Activated CD8-positive, alpha-beta memory T cell treated with anti-CD3 and anti-CD28 coated beads, Interleukin-2, amount 50 U/mL, for 48 hours (primary cell): ENCODE results near the gene FSTL3.
A peak's percentile ranks its signal among the peaks of the same experiment; 100 is the strongest.
"Not testable (repeated sequence)": the region's sequence is repeated elsewhere in the genome, so short reads cannot be mapped to it uniquely, and the experiment has no call there.

Experiments used
- DNase-seq: peaks from one replicate; pipeline ENCODE4 v3.0.0-alpha.2; 2020

The FSTL3 gene

GRCh38 chr19:661427-662196, 14.6 kb upstream of the FSTL3 start:
- DNase-seq = peak; percentile 76

- peak; percentile 84 for DNase-seq
Measured at GRCh38 chr19:662207-662961, 13.8 kb upstream of the FSTL3 start.

GRCh38 chr19:662962-663681, 13.1 kb upstream of the FSTL3 start, which contains the start of gene RNF126:
RNF126 (minus strand) TSS chr19:663214; CDS start chr19:663121, 93 bp downstream.
- DNase-seq = peak; percentile 97

GRCh38 chr19:663682-664117, 12.5 kb upstream of the FSTL3 start:
- no peak for DNase-seq

GRCh38 chr19:664913-665443, 11.2 kb upstream of the FSTL3 start:
- peak; percentile 90 for DNase-seq

GRCh38 chr19:666985-667573, 9.1 kb upstream of the FSTL3 start:
- DNase-seq = not testable (repeated sequence)

GRCh38 chr19:668675-669434, 7.3 kb upstream of the FSTL3 start:
- not testable (repeated sequence) for DNase-seq

GRCh38 chr19:670609-671075, 5.5 kb upstream of the FSTL3 start:
- no peak for DNase-seq

GRCh38 chr19:674282-675151, 1.7 kb upstream of the FSTL3 start:
- DNase-seq = no peak

- DNase-seq = no peak
Measured at GRCh38 chr19:676007-676338, 219 bp upstream of the FSTL3 start.

GRCh38 chr19:677201-677600, 1.0 kb downstream of the FSTL3 start:
- no peak for DNase-seq

GRCh38 chr19:677601-678436, 1.6 kb downstream of the FSTL3 start:
- DNase-seq = no peak

- no peak for DNase-seq
Measured at GRCh38 chr19:678791-679388, 2.7 kb downstream of the FSTL3 start.

GRCh38 chr19:679418-680286, 3.5 kb downstream of the FSTL3 start:
- peak; percentile 74 for DNase-seq

- peak; percentile 99 for DNase-seq
Measured at GRCh38 chr19:680287-681028, 4.3 kb downstream of the FSTL3 start.

- no peak for DNase-seq
Measured at GRCh38 chr19:681029-682019, 5.1 kb downstream of the FSTL3 start.
